ENCODE measurements around the gene SEMA3C. TPM values are rescaled to one million over a fixed set of nuclear protein-coding genes. Genes with fewer than 3 reads are reported as not detected.

SEMA3C gene
- total RNA-seq, 2 experiments from 2014 or later, result not detected

DNA sequence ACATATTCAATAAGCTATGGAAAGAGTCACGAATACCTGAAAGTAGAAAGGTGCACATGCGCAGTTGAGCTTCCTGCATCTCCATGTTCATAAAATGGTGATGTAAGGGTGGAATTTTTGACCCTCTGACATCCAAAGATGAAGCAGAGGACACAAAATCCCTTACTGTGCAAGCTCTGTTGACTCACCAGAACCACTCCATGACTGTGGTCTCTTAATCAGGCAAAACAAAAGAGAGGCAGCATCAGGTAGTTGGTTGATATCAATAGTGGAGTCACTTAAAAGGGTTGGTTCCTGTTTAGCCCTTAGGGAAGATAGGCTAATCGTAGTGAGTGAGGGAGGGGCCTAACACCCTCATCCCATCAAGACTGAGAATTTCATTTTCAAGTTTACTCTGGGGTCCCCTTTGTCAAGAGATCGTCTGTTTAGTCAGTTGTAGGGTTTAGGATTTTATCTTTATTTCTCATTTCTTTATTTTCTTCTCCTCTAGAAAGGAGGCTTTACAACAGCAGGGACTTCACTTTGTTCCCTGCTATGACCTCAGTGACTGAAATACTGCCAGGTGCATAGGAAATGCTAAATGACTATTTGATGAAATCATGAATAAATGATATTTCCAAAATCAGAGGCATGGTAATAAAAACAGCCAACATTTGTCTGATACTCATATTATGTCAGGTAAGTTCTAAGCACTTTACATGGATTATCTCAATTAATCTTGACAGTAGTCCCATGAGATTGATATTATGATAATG, 182.3 kb downstream of the SEMA3C start:
- no peak for DNase-seq
- Mint-ChIP-seq H3K36me3 (ENCODE audit: low read depth) (no peaks in the 10 kb centered on the region), H3K9me3 (no peaks in the 10 kb centered on the region), H3K27ac (no peak overlapping the region), H3K27me3 (no peaks in the 10 kb centered on the region), H3K4me1 (ENCODE audit: low read depth) (no peaks in the 10 kb centered on the region), H3K4me3 (no peak overlapping the region)
- POLR2A ChIA-PET, result no interaction called here
- intact Hi-C loops (cut with micrococcal nuclease), result no loop called here
- ATAC-seq, result no peak
- CTCF ChIA-PET, result interaction anchor here (0.6 kb wide), 1 partner anchor 168 kb away, joined by 3 read pairs; no protein-coding TSS in a partner anchor
- TF ChIP-seq, protein P1, sequence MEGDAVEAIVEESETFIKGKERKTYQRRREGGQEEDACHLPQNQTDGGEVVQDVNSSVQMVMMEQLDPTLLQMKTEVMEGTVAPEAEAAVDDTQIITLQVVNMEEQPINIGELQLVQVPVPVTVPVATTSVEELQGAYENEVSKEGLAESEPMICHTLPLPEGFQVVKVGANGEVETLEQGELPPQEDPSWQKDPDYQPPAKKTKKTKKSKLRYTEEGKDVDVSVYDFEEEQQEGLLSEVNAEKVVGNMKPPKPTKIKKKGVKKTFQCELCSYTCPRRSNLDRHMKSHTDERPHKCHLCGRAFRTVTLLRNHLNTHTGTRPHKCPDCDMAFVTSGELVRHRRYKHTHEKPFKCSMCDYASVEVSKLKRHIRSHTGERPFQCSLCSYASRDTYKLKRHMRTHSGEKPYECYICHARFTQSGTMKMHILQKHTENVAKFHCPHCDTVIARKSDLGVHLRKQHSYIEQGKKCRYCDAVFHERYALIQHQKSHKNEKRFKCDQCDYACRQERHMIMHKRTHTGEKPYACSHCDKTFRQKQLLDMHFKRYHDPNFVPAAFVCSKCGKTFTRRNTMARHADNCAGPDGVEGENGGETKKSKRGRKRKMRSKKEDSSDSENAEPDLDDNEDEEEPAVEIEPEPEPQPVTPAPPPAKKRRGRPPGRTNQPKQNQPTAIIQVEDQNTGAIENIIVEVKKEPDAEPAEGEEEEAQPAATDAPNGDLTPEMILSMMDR (IDR thresholded peaks at IDR 0.05), result no peak

DNA sequence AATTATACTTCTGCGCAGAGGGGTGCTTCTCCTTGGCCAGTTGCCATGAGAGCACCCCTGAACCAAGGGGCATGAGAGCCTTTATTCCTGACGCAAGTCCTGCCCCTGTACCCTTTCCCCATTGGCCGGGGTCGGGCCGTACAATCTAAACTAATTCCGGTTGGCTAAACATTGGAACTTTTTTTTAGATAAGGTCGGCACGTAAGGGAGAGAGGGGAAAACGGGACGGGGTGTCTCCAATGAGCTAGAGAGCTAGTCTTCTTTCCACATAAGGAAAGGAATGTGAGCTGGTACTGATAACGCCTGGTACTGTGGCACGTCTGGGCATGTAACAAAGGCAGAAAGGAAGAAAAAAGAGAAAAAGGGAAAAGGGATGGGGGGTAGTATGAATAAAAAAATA, 183.5 kb downstream of the SEMA3C start:
- Mint-ChIP-seq H3K36me3 (ENCODE audit: low read depth) (no peaks in the 10 kb centered on the region), H3K4me3 (no peak overlapping the region), H3K4me1 (ENCODE audit: low read depth) (no peaks in the 10 kb centered on the region), H3K27ac (no peak overlapping the region), H3K27me3 (no peaks in the 10 kb centered on the region), H3K9me3 (no peaks in the 10 kb centered on the region)
- CTCF ChIA-PET, result no interaction called here
- no peak for ATAC-seq
- no peak for DNase-seq
- POLR2A ChIA-PET, result no interaction called here
- TF ChIP-seq, protein P1 (IDR thresholded peaks at IDR 0.05), result no peak
- intact Hi-C loops (cut with micrococcal nuclease), result no loop called here

DNA sequence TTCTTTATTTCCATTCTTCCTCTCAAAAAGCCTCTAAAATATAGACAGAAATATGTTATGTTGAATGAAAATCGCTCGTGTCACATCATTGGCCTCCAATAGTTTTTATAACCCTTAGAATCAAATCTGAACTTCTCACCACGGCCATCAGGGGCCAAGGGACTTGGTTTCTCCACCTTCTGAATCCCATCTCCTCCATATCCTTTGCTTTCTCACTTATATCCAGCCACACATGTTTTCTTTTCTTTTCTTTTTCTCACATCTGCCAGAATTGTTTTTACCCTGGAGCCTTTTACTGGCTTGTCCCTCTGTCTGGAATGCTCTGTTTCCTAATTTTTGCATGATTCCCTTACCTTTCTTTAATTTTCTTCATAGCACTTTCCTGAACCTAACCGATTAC, 184.8 kb downstream of the SEMA3C start:
- ChIA-PET CTCF (no interaction called here), POLR2A (no interaction called here)
- TF ChIP-seq, protein P1 (IDR thresholded peaks at IDR 0.05), result no peak
- ATAC-seq, result no peak
- DNase-seq, result no peak
- Mint-ChIP-seq H3K27ac (no peak overlapping the region), H3K36me3 (ENCODE audit: low read depth) (no peaks in the 10 kb centered on the region), H3K4me3 (no peak overlapping the region), H3K9me3 (no peaks in the 10 kb centered on the region), H3K4me1 (ENCODE audit: low read depth) (no peaks in the 10 kb centered on the region), H3K27me3 (no peaks in the 10 kb centered on the region)
- intact Hi-C loops (cut with micrococcal nuclease), result no loop called here

DNA sequence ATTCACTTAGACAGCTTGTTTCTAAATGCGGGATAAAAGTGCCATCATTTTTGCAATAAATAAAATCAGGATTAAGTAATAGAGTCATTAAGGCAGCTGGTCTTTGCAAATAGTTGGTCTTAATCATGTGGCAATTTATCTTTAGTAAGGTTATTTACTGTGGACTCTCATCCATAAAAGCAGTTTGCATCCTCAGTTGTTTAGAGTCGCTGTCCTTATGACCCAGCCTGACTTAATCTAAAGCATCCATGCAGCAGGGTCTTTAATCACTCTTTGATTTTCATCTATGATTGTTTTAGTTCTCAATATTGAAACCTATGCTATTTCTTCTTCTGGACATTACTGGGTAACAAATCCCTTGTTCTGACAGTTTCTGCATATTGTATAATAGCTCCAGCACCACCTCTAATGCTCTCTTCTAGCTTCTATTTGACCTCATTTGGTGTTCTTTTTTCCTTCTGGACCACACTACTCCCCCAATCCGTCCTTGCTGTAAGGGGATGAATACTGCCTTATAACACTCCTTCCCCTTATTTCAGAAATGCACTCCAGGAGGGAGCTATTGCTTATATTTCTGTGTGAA, 185.4 kb downstream of the SEMA3C start:
- H3K36me3 Mint-ChIP-seq (ENCODE audit: low read depth), result no peaks in the 10 kb centered on the region
- H3K4me1 Mint-ChIP-seq (ENCODE audit: low read depth), result no peaks in the 10 kb centered on the region

DNA sequence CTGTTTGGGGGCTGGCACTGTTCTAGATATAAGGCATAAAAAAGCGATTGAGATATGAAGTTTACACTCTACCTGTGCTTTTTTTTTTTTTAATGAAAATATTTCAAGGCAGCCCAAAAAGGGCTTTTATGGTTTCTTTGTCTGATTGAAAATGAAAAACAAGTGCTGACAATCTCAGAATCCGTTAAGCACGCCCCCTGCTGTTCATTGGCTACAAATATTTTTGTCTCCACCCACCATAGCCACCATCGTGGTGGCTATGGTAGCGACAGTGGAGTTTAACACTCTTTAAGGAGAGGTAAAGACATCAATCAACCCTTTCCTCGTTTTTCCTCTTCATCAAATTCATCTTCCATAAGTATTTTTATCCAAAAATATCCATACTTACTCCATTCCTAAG, 186.2 kb downstream of the SEMA3C start:
- CTCF ChIA-PET, result no interaction called here
- no peaks in the 10 kb centered on the region for H3K36me3 Mint-ChIP-seq (ENCODE audit: low read depth)
- ATAC-seq (no peak), DNase-seq (no peak)
- intact Hi-C loops (cut with micrococcal nuclease), result no loop called here
- POLR2A ChIA-PET, result no interaction called here
- no peaks in the 10 kb centered on the region for H3K9me3 Mint-ChIP-seq
- TF ChIP-seq, protein P1 (IDR thresholded peaks at IDR 0.05), result no peak
- no peak overlapping the region for H3K4me3 Mint-ChIP-seq
- no peaks in the 10 kb centered on the region for H3K27me3 Mint-ChIP-seq
- no peaks in the 10 kb centered on the region for H3K4me1 Mint-ChIP-seq (ENCODE audit: low read depth)
- H3K27ac Mint-ChIP-seq, result no peak overlapping the region

More for the DNA sequence above, 185.4 kb downstream of the SEMA3C start:
- ChIA-PET CTCF (no interaction called here), POLR2A (no interaction called here)
- Mint-ChIP-seq H3K27me3 (no peaks in the 10 kb centered on the region), H3K27ac (no peak overlapping the region), H3K9me3 (no peaks in the 10 kb centered on the region), H3K4me3 (no peak overlapping the region)
- ATAC-seq, result no peak
- intact Hi-C loops (cut with micrococcal nuclease), result no loop called here
- DNase-seq, result no peak
- TF ChIP-seq, protein P1 (IDR thresholded peaks at IDR 0.05), result no peak
